AG08396 (cell line): Measurements from ENCODE around the gene SEC14L3.
"Not testable (repeated sequence)": the region's sequence is repeated elsewhere in the genome, so short reads cannot be mapped to it uniquely, and the experiment has no call there.

Experiments
- DNase-seq: peaks from one replicate; pipeline ENCODE4 v3.0.0; 2012; ENCODE audit warnings: low spot score, mixed read lengths

Gene SEC14L3

GRCh38 chr22:30485362-30485988 lies 13.7 kb upstream of the SEC14L3 start:
- DNase-seq, result peak; percentile 93

GRCh38 chr22:30483169-30483568 lies 11.4 kb upstream of the SEC14L3 start:
- no peak for DNase-seq

- no peak for DNase-seq
Observed at GRCh38 chr22:30481711-30482110, 9.9 kb upstream of the SEC14L3 start.

GRCh38 chr22:30479981-30480380 lies 8.2 kb upstream of the SEC14L3 start:
- DNase-seq, result no peak

GRCh38 chr22:30474683-30475424 lies 3.0 kb upstream of the SEC14L3 start:
- DNase-seq, result no peak

- no peak for DNase-seq
Observed at GRCh38 chr22:30474121-30474520, 2.3 kb upstream of the SEC14L3 start.

GRCh38 chr22:30472994-30473720 lies 1.3 kb upstream of the SEC14L3 start:
- DNase-seq, result no peak

GRCh38 chr22:30470655-30471054 lies 1.2 kb downstream of the SEC14L3 start:
- no peak for DNase-seq

GRCh38 chr22:30469165-30469564 lies 2.7 kb downstream of the SEC14L3 start:
- DNase-seq, result no peak

- DNase-seq, result not testable (repeated sequence)
Observed at GRCh38 chr22:30460555-30460954, 11.3 kb downstream of the SEC14L3 start.

- DNase-seq, result no peak
Observed at GRCh38 chr22:30460147-30460546, 11.7 kb downstream of the SEC14L3 start.

- peak; percentile 27 for DNase-seq
Observed at GRCh38 chr22:30459181-30460052, 12.4 kb downstream of the SEC14L3 start.

- DNase-seq, result peak; percentile 62
Observed at GRCh38 chr22:30457981-30458380, 13.8 kb downstream of the SEC14L3 start.

GRCh38 chr22:30455075-30455840 lies 16.6 kb downstream of the SEC14L3 start:
- no peak for DNase-seq

GRCh38 chr22:30453731-30454510 lies 17.9 kb downstream of the SEC14L3 start:
- DNase-seq, result no peak

- DNase-seq, result no peak
Observed at GRCh38 chr22:30452861-30453260, 19.0 kb downstream of the SEC14L3 start.

- not testable (repeated sequence) for DNase-seq
Observed at GRCh38 chr22:30451488-30451887, 20.3 kb downstream of the SEC14L3 start.

- no peak for DNase-seq
Observed at GRCh38 chr22:30447656-30448055, 24.2 kb downstream of the SEC14L3 start.

GRCh38 chr22:30445438-30446145 lies 26.2 kb downstream of the SEC14L3 start:
- no peak for DNase-seq
